Measurements from ENCODE around the gene PRM2. TPM values are rescaled to one million over a fixed set of nuclear protein-coding genes. Genes with fewer than 3 reads are reported as not detected.
A peak's percentile ranks its signal among the peaks of the same experiment; 100 is the strongest.
"Not testable (repeated sequence)": the region's sequence is repeated elsewhere in the genome, so short reads cannot be mapped to it uniquely, and the experiment has no call there.

Gene PRM2
- total and polyA plus RNA-seq, 5 donors from 2014 or later: not detected

DNA sequence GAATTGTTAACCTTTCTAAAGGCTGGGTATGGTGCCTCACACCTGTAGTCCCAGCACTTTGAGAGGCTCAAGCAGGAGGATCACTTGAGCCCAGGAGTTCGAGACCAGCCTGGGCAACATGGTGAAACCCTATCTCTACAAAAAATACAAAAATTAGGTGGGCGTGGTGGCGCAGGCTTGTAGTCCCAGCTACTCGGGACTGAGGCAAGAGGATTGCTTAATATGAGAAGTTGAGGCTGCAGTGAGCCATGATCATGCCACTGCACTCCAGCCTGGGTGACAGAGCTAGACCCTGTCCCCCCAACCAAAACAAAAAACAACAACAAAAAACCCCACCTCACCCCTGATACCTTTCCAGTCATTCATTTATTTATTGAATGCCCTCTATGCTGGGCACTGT is 13.4 kb upstream of the PRM2 start:
- H3K4me3 Mint-ChIP-seq; H3K27me3 ChIP-seq (ENCODE audit: control insufficient read depth, insufficient read depth, low read length); H3K27me3 Mint-ChIP-seq; H3K36me3 Mint-ChIP-seq; H3K4me1 ChIP-seq (ENCODE audit: control insufficient read depth, insufficient read depth, low read length, poor library complexity, severe bottlenecking); H3K9me3 Mint-ChIP-seq; H3K4me3 ChIP-seq (ENCODE audit: low read depth, low read length); H3K27ac Mint-ChIP-seq; H3K9me3 ChIP-seq (ENCODE audit: control insufficient read depth in 2 of 2, low read length in 2 of 2); H3K4me1 Mint-ChIP-seq; DNase-seq; H3K36me3 ChIP-seq (ENCODE audit: control insufficient read depth, insufficient read depth, low read length); H3K27ac ChIP-seq (ENCODE audit: insufficient read depth, low read length, poor library complexity, severe bottlenecking); ATAC-seq (ENCODE audit: low read depth in 2 of 2): not testable (repeated sequence)

DNA sequence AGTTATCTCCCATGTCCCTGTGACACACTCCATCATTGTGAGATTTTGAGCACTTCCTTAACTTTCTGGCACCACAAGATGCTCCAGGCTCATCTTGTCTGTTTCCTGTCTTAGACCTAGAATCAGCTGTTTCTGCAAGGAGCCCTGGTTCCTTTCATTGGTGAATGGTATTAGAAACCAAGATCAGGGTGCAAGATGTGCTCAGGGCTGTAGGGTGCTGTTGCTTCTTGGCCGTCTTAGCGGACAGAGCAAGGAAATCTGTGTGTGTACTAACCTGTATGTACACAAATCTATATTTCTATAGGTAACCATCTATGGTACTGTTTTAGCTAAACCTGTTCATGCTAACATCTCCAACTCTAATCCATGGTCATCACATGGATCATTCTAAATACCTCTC is 12.9 kb upstream of the PRM2 start:
- Mint-ChIP-seq H3K36me3 (no peaks in the 10 kb centered on the region), H3K4me3 (no peak overlapping the region)
- ATAC-seq (ENCODE audit: low read depth in 2 of 2): no peak

DNA sequence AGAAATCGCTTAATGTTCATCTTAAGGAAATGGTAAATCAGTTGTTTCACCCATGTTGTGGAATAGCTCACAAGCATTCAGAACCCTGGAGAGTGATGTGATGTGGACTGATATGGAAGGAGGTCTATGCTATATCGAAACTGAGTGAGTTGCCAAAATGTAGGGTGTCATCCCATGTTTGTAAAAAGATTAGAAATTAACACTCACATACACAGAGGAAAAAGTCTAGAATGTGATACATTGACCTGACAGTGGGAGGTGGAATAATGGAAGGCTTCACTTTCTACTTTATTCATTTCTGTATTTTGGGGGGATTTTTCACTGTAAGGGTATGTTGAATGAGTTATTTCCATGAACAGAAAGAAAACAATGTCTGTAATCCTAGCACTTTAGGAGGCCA is 9.6 kb upstream of the PRM2 start:
- no peak overlapping the region for H3K27ac Mint-ChIP-seq
- no peaks in the 10 kb centered on the region for H3K27me3 ChIP-seq (ENCODE audit: control insufficient read depth, insufficient read depth, low read length)
- no peaks in the 10 kb centered on the region for H3K36me3 Mint-ChIP-seq
- ATAC-seq (ENCODE audit: low read depth in 2 of 2) (no peak), DNase-seq (no peak)
- no peak overlapping the region for H3K4me3 Mint-ChIP-seq
- no peaks in the 10 kb centered on the region for H3K9me3 ChIP-seq (ENCODE audit: control insufficient read depth in 2 of 2, low read length in 2 of 2)
- H3K9me3 Mint-ChIP-seq: peaks cover 0 to 1% (median 0%) of the 10 kb centered on the region in 7 donors
- H3K36me3 ChIP-seq (ENCODE audit: control insufficient read depth, insufficient read depth, low read length): no peaks in the 10 kb centered on the region
- no peaks in the 10 kb centered on the region for H3K4me1 ChIP-seq (ENCODE audit: control insufficient read depth, insufficient read depth, low read length, poor library complexity, severe bottlenecking)
- H3K4me1 Mint-ChIP-seq: peaks cover 0 to 4% (median 2%) of the 10 kb centered on the region in 4 donors
- H3K27ac ChIP-seq (ENCODE audit: insufficient read depth, low read length, poor library complexity, severe bottlenecking): no peak overlapping the region
- peaks cover 22% of the 10 kb centered on the region for H3K27me3 Mint-ChIP-seq
- no peak overlapping the region for H3K4me3 ChIP-seq (ENCODE audit: low read depth, low read length)

More for the DNA sequence above, 12.9 kb upstream of the PRM2 start:
- Mint-ChIP-seq H3K9me3 (no peaks in the 10 kb centered on the region), H3K27me3 (peaks cover 12% of the 10 kb centered on the region), H3K4me1 (peaks cover 0 to under 1% (median 0%) of the 10 kb centered on the region in 4 donors), H3K27ac (no peak overlapping the region)
- DNase-seq: no peak
- no peaks in the 10 kb centered on the region for H3K9me3 ChIP-seq (ENCODE audit: control insufficient read depth in 2 of 2, low read length in 2 of 2)
- H3K27me3 ChIP-seq (ENCODE audit: control insufficient read depth, insufficient read depth, low read length): no peaks in the 10 kb centered on the region
- H3K36me3 ChIP-seq (ENCODE audit: control insufficient read depth, insufficient read depth, low read length): no peaks in the 10 kb centered on the region
- no peak overlapping the region for H3K27ac ChIP-seq (ENCODE audit: insufficient read depth, low read length, poor library complexity, severe bottlenecking)
- H3K4me1 ChIP-seq (ENCODE audit: control insufficient read depth, insufficient read depth, low read length, poor library complexity, severe bottlenecking): no peaks in the 10 kb centered on the region
- no peak overlapping the region for H3K4me3 ChIP-seq (ENCODE audit: low read depth, low read length)

DNA sequence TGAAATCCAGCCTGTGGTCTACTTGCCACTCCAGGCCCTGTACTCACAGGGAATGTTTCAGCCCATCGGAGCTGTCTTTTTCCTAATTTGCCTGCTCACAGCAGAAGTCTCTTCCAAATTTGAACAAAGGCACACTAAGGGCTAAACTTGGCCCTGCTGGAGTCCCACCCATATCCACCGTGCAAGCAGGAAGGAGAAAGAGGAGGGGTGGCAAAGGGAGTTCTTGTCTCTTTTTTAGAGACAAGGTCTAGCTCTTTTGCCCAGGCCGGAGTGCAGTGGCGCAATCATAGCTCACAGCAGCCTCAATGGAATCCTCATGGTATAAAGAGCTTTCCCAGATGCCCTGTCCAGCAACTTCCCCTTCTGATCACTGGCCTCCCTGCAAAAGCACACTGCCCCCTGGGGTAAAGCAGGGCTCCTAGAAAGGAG is 7.6 kb upstream of the PRM2 start:
- H3K9me3 ChIP-seq (ENCODE audit: control insufficient read depth in 2 of 2, low read length in 2 of 2): no peaks in the 10 kb centered on the region
- Mint-ChIP-seq H3K36me3 (no peaks in the 10 kb centered on the region), H3K27ac (no peak overlapping the region)

DNA sequence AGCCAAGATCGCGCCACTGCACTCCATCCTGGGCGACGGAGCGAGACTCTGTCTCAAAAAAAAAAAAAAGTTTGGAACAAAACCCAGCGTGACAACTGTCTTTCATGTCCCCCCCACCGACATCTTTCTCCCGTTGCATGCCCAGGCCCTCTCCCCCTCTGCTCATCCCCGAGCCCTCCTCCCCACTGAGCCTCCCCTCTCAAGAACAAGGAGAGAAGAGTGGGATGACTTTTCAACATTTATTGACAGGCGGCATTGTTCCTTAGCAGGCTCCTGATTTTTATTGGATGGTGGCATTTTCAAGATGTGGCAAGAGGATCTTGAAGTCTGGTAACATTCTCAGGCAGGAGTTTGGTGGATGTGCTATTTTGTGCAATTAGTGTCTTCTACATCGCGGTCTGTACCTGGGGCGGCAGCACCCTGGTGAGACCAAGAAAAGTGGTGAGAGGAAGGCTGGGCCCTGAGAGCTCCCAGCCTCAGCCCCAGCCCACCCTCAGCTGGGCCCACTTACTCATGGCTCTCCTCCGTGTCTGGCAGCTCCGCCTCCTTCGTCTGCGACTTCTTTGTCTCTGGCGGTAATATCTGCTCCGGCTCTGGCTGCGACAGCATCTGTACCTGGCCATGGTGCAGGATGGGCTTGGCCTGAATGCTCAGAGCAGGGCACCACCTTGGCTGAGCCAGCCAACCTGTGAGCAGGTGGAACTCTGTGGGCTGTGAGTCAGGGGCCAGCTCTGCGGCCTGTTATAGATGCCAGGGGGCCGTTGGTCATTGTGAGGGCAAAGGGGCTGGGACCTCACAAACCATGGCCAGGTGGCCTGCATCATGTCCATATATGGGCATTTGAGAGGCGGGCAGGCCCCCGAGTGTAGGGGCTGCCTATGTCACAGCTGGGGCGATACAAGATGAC is 4.6 kb upstream of the PRM2 start, which contains the start of gene PRM1:
PRM1 (minus strand) TSS at position 715 of the 907 bp plus-strand sequence; CDS start at position 623, 92 bp downstream.
- no peak within 1 kb of the TSS for H3K27ac ChIP-seq (ENCODE audit: insufficient read depth, low read length, poor library complexity, severe bottlenecking)
- Mint-ChIP-seq H3K4me3 (no peak within 1 kb of the TSS), H3K27ac (no peak within 1 kb of the TSS), H3K27me3 (peaks cover 25% of the 10 kb centered on the region), H3K9me3 (peaks cover 0 to 1% (median 0%) of the 10 kb centered on the region in 7 donors), H3K36me3 (no peaks in the 10 kb centered on the region), H3K4me1 (peaks cover 0 to 4% (median 2%) of the 10 kb centered on the region in 4 donors)
- no peak for DNase-seq
- no peaks in the 10 kb centered on the region for H3K4me1 ChIP-seq (ENCODE audit: control insufficient read depth, insufficient read depth, low read length, poor library complexity, severe bottlenecking)
- H3K9me3 ChIP-seq (ENCODE audit: control insufficient read depth in 2 of 2, low read length in 2 of 2): no peaks in the 10 kb centered on the region
- H3K27me3 ChIP-seq (ENCODE audit: control insufficient read depth, insufficient read depth, low read length): no peaks in the 10 kb centered on the region
- no peak within 1 kb of the TSS for H3K4me3 ChIP-seq (ENCODE audit: low read depth, low read length)
- no peaks in the 10 kb centered on the region for H3K36me3 ChIP-seq (ENCODE audit: control insufficient read depth, insufficient read depth, low read length)
- ATAC-seq (ENCODE audit: low read depth in 2 of 2): no peak

More for the DNA sequence above, 7.6 kb upstream of the PRM2 start:
- Histone ChIP-seq H3K4me1 (ENCODE audit: control insufficient read depth, insufficient read depth, low read length, poor library complexity, severe bottlenecking) (no peaks in the 10 kb centered on the region), H3K27me3 (ENCODE audit: control insufficient read depth, insufficient read depth, low read length) (no peaks in the 10 kb centered on the region), H3K36me3 (ENCODE audit: control insufficient read depth, insufficient read depth, low read length) (no peaks in the 10 kb centered on the region), H3K4me3 (ENCODE audit: low read depth, low read length) (no peak overlapping the region), H3K27ac (ENCODE audit: insufficient read depth, low read length, poor library complexity, severe bottlenecking) (no peak overlapping the region)
- ATAC-seq (ENCODE audit: low read depth in 2 of 2) (no peak), DNase-seq (no peak)
- Mint-ChIP-seq H3K4me1 (peaks cover 0 to 4% (median 2%) of the 10 kb centered on the region in 4 donors), H3K4me3 (no peak overlapping the region), H3K27me3 (peaks cover 30% of the 10 kb centered on the region), H3K9me3 (peaks cover 0 to 1% (median 0%) of the 10 kb centered on the region in 7 donors)

DNA sequence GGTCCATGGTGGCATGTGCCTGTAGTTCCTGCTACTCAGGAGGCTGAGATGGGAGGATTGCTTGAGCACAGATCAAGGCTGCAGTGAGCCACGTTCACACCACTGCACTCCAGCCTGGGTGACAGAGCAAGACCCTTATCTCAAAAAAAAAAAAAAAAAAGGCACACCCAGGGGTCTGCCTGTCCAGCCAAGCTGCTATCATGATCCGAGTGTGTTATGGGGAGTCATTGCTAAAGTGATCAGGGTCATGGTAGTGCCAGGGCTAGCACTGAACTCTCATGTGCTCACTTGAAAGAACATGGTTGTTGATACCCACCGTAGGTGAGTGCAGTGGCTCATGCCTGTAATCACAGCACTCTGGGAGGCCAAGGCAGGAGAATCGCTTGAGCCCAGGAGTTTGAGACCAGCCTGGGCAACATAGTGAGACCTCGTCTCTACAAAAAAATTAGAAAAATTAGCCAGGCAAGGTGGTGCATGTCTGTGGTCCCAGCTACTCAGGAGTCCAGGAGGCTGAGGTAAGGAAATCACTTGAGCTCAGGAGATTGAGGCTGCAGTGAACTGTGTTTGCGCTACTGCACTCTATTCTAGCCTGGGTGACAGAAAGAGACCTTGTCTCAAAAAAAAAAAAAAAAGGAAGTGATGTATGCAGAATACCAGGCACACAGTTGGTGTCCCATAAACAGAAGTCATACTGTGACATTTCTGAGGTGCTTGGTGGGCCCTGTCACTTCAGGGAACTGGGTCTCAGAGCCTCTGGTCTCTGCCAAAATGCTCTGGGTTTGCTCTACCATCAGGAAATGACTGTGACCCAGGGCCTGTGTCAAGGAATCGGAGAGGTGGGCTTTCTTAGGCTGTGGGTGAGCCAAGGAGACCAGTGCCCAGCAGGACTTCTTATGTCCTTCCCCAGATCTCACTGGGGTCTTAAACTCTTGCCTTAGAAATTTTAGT is 2.7 kb upstream of the PRM2 start:
- peaks cover 0 to 3% (median under 1%) of the 10 kb centered on the region in 4 donors for H3K4me1 Mint-ChIP-seq
- H3K4me1 ChIP-seq (ENCODE audit: control insufficient read depth, insufficient read depth, low read length, poor library complexity, severe bottlenecking): no peaks in the 10 kb centered on the region
- no peaks in the 10 kb centered on the region for H3K9me3 ChIP-seq (ENCODE audit: control insufficient read depth in 2 of 2, low read length in 2 of 2)
- no peak overlapping the region for H3K4me3 ChIP-seq (ENCODE audit: low read depth, low read length)
- no peaks in the 10 kb centered on the region for H3K36me3 Mint-ChIP-seq
- H3K27me3 Mint-ChIP-seq: peaks cover 20% of the 10 kb centered on the region
- DNase-seq (no peak), ATAC-seq (ENCODE audit: low read depth in 2 of 2) (no peak)
- H3K27ac ChIP-seq (ENCODE audit: insufficient read depth, low read length, poor library complexity, severe bottlenecking): no peak overlapping the region
- H3K9me3 Mint-ChIP-seq: peaks cover 0 to 1% (median 0%) of the 10 kb centered on the region in 7 donors
- no peak overlapping the region for H3K4me3 Mint-ChIP-seq
- H3K27me3 ChIP-seq (ENCODE audit: control insufficient read depth, insufficient read depth, low read length): no peaks in the 10 kb centered on the region
- H3K36me3 ChIP-seq (ENCODE audit: control insufficient read depth, insufficient read depth, low read length): no peaks in the 10 kb centered on the region
- H3K27ac Mint-ChIP-seq: peak overlapping the region in 1 of 3 donors; percentile 17

DNA sequence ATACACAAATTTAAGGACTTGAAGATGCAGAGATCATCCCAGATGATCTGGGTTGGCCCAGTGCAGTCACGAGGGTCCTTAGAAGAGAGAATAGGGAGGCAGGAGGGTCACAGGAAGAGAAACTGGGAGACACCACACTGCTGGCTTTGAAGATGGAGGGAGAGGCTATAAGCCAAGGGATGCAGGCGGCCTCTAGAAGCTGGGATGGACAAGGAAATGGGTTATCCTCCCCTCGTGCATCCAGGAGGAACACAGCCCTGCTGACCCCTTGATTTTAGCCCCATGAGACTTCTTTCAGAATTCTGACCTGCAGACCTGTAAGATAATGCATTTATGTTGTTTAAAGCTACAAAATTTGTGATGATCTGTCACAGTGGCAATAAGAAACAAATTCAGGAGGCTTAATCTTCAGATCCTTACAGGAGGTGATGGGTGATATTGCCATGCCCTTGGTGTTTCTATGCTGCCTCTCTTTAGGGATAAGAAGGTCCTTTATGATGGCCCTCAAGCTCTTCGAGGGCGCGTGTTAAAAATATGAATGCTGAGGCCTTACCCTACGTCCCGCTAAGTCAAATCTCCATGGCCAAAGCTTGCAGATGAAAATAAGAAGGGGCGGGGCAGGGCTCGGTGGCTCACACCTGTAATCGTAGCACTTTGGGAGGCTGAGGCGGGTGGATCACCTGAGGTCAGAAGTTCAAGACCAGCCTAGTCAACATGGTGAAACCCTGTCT is 1.5 kb upstream of the PRM2 start:
- peaks cover 0 to 3% (median 0%) of the 10 kb centered on the region in 4 donors for H3K4me1 Mint-ChIP-seq
- H3K4me3 Mint-ChIP-seq: no peak overlapping the region
- Histone ChIP-seq H3K36me3 (ENCODE audit: control insufficient read depth, insufficient read depth, low read length) (no peaks in the 10 kb centered on the region), H3K27ac (ENCODE audit: insufficient read depth, low read length, poor library complexity, severe bottlenecking) (no peak overlapping the region), H3K9me3 (ENCODE audit: control insufficient read depth in 2 of 2, low read length in 2 of 2) (no peaks in the 10 kb centered on the region), H3K4me1 (ENCODE audit: control insufficient read depth, insufficient read depth, low read length, poor library complexity, severe bottlenecking) (no peaks in the 10 kb centered on the region), H3K4me3 (ENCODE audit: low read depth, low read length) (no peak overlapping the region), H3K27me3 (ENCODE audit: control insufficient read depth, insufficient read depth, low read length) (no peaks in the 10 kb centered on the region)
- H3K27ac Mint-ChIP-seq: no peak overlapping the region
- ATAC-seq (ENCODE audit: low read depth in 2 of 2) (no peak), DNase-seq (no peak)
- H3K27me3 Mint-ChIP-seq: peaks cover 17% of the 10 kb centered on the region
- H3K36me3 Mint-ChIP-seq: no peaks in the 10 kb centered on the region
- peaks cover 0 to 1% (median 0%) of the 10 kb centered on the region in 7 donors for H3K9me3 Mint-ChIP-seq

All from CD4-positive, CD25-positive, alpha-beta regulatory T cell (primary cell).